ENCODE results near the gene F5. TPM values are rescaled to one million over a fixed set of nuclear protein-coding genes. Genes with fewer than 3 reads are reported as not detected.

F5 gene
- total and polyA plus RNA-seq, 2 of the 13 experiments (the other 11 are each of a cell fraction or from before 2014, with no cell fraction given): 38.3 to 64.0 TPM

DNA sequence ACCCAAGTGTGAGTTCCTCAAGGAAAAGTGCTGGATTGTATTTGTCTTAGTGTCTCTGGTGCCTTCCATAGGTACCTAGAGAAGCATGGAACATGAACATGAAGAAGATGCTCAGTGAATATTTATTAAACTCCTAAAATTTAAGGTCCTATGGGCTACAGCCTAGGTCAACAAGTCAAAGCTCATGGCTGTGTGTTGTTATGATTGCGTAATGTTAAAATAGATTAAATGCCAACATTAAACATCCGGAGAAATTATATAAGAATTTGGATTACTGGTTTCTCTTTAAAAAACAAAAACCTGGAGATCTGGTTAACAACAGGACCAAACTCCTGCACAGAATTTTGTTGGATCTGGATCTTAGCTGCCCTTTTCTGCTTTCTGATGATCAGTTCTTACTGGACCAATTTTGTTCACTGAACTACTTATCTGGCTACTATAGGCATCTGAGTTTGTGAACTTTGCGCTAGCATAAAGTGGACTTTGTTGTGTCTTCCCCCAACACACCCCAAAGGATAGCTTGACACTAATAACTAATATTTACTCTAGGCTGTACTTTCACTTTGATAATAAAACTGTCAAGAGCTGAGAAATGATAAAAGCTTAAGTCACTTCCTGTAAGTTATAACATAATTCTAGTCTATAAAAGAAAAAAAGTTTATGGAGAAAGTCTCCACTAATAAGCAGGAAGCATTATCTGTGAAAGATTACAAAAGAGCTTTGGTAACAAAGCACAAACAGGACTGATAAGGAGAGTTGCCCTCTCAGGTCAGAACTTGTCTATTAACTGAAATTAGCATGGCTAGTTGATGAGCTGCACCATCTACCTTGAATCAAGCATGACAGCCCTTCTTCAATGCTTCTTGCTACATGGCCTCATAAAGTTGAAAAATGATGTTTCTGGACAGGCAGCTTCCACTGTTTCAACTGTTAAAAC, 20.7 kb downstream of the F5 start:
- peak; percentile 65 for DNase-seq (ENCODE audit: low spot score)
- H3K27ac ChIP-seq (ENCODE audit: extremely low read length, insufficient read depth, low read length): peak overlapping the region; percentile 64
- ChIA-PET CTCF (ENCODE audit: low intra/inter-chr PET ratio, low total read pairs) (no interaction called here), POLR2A (interaction anchor here (0.7 to 1.7 kb wide), 5 partner anchors 11 to 79 kb away, joined by 3 to 28 read pairs (median 7); partner anchors contain the start of genes F5 and SLC19A2)
- in situ Hi-C loops (cut with HindIII; ENCODE audit: extremely low pct_ligation_motif_present, low pct_unique_long_range_greater_than_20kb): no loop called here
- peak overlapping the region; percentile 48; the same call in 1 of the 2 replicates for H3K9ac ChIP-seq (ENCODE audit: insufficient read depth, low read depth, low read length)
- no peaks in the 10 kb centered on the region for H4K20me1 ChIP-seq (ENCODE audit: insufficient read depth, low read length)
- intact Hi-C loops (cut with micrococcal nuclease; ENCODE audit: unreplicated experiment): no loop called here
- FAIRE-seq: no peak
- H2AFZ ChIP-seq (ENCODE audit: low read length): no peak overlapping the region
- no peaks in the 10 kb centered on the region for H3K27me3 ChIP-seq (ENCODE audit: control insufficient read depth in 1 of 2, insufficient read depth in 2 of 2, low read length in 2 of 2)
- H3K36me3 ChIP-seq (replicated peaks in 1 of 2; ENCODE audit: control insufficient read depth in 1 of 2, insufficient read depth in 2 of 2, low read length in 2 of 2): peaks cover 11 to 36% of the 10 kb centered on the region in 2 experiments
- peaks cover 65% of the 10 kb centered on the region for H3K4me1 ChIP-seq (ENCODE audit: insufficient read depth, low read length)
- no TSS peak for BruUV-seq (replicated peaks)
- peak; percentile 49 for ATAC-seq
- H3K4me3 ChIP-seq (replicated peaks in 1 of 3; ENCODE audit: insufficient read depth in 1 of 3, low read depth in 2 of 3, low read length in 3 of 3): no peak overlapping the region
- no peak overlapping the region; the same call in 1 of the 2 replicates for H3K4me2 ChIP-seq (ENCODE audit: low read depth, low read length)
- H3K9me3 ChIP-seq (ENCODE audit: low read length): peaks cover 13% of the 10 kb centered on the region
- WGBS (ENCODE audit: low lambda C conversion rate): 74% methylated on average over 3 of the region's 3 CpGs
- H3K79me2 ChIP-seq (ENCODE audit: insufficient read depth, low read length): peaks cover 13% of the 10 kb centered on the region
- no peak for TF ChIP-seq RAD21 (CRISPR knock-in tag; IDR thresholded peaks at IDR 0.05)
- no peak for TF ChIP-seq IRX3 (CRISPR knock-in tag; IDR thresholded peaks at IDR 0.05; ENCODE audit: borderline replicate concordance, low read depth)
- no peak for TF ChIP-seq FOXM1 (CRISPR knock-in tag; IDR thresholded peaks at IDR 0.05)
- TF ChIP-seq, protein P1, sequence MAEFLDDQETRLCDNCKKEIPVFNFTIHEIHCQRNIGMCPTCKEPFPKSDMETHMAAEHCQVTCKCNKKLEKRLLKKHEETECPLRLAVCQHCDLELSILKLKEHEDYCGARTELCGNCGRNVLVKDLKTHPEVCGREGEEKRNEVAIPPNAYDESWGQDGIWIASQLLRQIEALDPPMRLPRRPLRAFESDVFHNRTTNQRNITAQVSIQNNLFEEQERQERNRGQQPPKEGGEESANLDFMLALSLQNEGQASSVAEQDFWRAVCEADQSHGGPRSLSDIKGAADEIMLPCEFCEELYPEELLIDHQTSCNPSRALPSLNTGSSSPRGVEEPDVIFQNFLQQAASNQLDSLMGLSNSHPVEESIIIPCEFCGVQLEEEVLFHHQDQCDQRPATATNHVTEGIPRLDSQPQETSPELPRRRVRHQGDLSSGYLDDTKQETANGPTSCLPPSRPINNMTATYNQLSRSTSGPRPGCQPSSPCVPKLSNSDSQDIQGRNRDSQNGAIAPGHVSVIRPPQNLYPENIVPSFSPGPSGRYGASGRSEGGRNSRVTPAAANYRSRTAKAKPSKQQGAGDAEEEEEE (CRISPR knock-in tag; IDR thresholded peaks at IDR 0.05; ENCODE audit: borderline replicate concordance): no peak
- TF ChIP-seq TBX2 (CRISPR knock-in tag; IDR thresholded peaks at IDR 0.05; ENCODE audit: borderline replicate concordance): no peak; the same call in 1 of the 2 replicates
- TF ChIP-seq, protein P2, sequence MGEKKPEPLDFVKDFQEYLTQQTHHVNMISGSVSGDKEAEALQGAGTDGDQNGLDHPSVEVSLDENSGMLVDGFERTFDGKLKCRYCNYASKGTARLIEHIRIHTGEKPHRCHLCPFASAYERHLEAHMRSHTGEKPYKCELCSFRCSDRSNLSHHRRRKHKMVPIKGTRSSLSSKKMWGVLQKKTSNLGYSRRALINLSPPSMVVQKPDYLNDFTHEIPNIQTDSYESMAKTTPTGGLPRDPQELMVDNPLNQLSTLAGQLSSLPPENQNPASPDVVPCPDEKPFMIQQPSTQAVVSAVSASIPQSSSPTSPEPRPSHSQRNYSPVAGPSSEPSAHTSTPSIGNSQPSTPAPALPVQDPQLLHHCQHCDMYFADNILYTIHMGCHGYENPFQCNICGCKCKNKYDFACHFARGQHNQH (CRISPR knock-in tag; IDR thresholded peaks at IDR 0.05): peak; percentile 61; the same call in 1 of the 2 replicates
- peak; percentile 68; the same call in 1 of the 2 replicates for TF ChIP-seq RCOR2 (CRISPR knock-in tag; IDR thresholded peaks at IDR 0.05)
- TF ChIP-seq FOXO1 (CRISPR knock-in tag; IDR thresholded peaks at IDR 0.05): no peak
- TF ChIP-seq PCBP2 (optimal IDR thresholded peaks at IDR 0.05; ENCODE audit: low read depth, low read length, poor library complexity, severe bottlenecking): no peak
- TF ChIP-seq ZNF205 (CRISPR knock-in tag; IDR thresholded peaks at IDR 0.05): no peak
- no peak for TF ChIP-seq ZSCAN20 (CRISPR knock-in tag; IDR thresholded peaks at IDR 0.05; ENCODE audit: borderline replicate concordance)
- TF ChIP-seq MTA3 (CRISPR knock-in tag; IDR thresholded peaks at IDR 0.05): no peak
- peak; percentile 67 for TF ChIP-seq HMG20A (CRISPR knock-in tag; IDR thresholded peaks at IDR 0.05; ENCODE audit: borderline replicate concordance)
- TF ChIP-seq ZZZ3 (CRISPR knock-in tag; IDR thresholded peaks at IDR 0.05; ENCODE audit: borderline replicate concordance): no peak
- TF ChIP-seq ETV6 (CRISPR knock-in tag; conservative IDR thresholded peaks at IDR 0.05): no peak
- TF ChIP-seq ETV5 (CRISPR knock-in tag; IDR thresholded peaks at IDR 0.05; ENCODE audit: borderline replicate concordance): no peak; the same call in 1 of the 2 replicates
- TF ChIP-seq IRF2 (CRISPR knock-in tag; IDR thresholded peaks at IDR 0.05): peak; percentile 79
- TF ChIP-seq NONO (IDR thresholded peaks at IDR 0.05): no peak
- no peak for TF ChIP-seq NONO (CRISPR knock-in tag; conservative IDR thresholded peaks at IDR 0.05)
- TF ChIP-seq ZNF773 (CRISPR knock-in tag; IDR thresholded peaks at IDR 0.05; ENCODE audit: borderline replicate concordance): no peak
- no peak for TF ChIP-seq GTF3A (CRISPR knock-in tag; conservative IDR thresholded peaks at IDR 0.05)
- TF ChIP-seq ZNF790 (CRISPR knock-in tag; IDR thresholded peaks at IDR 0.05; ENCODE audit: borderline replicate concordance): no peak
- TF ChIP-seq CCAR2 (optimal IDR thresholded peaks at IDR 0.05; ENCODE audit: low read depth, low read length): no peak

All from HepG2 (cell line).